K562 (cell line): ENCODE measurements around the gene MRPL58. TPM values are rescaled to one million over a fixed set of nuclear protein-coding genes. Genes with fewer than 3 reads are reported as not detected.

Experiments used
- EZH2 ChIP-seq: IDR thresholded peaks from 2 replicates; pipeline ENCODE4 v1.6.1; 2012; ENCODE audit warnings: low read depth, mild to moderate bottlenecking, inconsistent platforms, low read length, borderline replicate concordance
- GATAD2B ChIP-seq: fragments of 450-650 bp; IDR thresholded peaks from 2 replicates; pipeline ENCODE4 v1.6.1; 2017; ENCODE audit warnings: mild to moderate bottlenecking, borderline replicate concordance
- HMG20B ChIP-seq: fragments of 250-450 bp; sonication (Bioruptor Pico); IDR thresholded peaks from 2 replicates; pipeline ENCODE4 v1.5.0; 2021; ENCODE audit warnings: mild to moderate bottlenecking
- KDM2B ChIP-seq: fragments of 250-450 bp; sonication (Bioruptor Pico); IDR thresholded peaks from 2 replicates; pipeline ENCODE4 v1.8.0; 2021; ENCODE audit warnings: mild to moderate bottlenecking, moderate library complexity
- MYC ChIP-seq, 2 experiments: fragments of 250-450 bp in 1 of 2; sonication (Bioruptor Pico) in 1 of 2; IDR thresholded peaks; 2 replicates each; pipeline versions ENCODE4 v1.5.1 to v1.6.1; 2012 to 2021; ENCODE audit warnings: low read depth in 2 of 2, borderline replicate concordance in 1 of 2, improper control_type of control experiment in 1 of 2, low read length in 1 of 2, mild to moderate bottlenecking in 1 of 2, moderate library complexity in 1 of 2
- NCOA6 ChIP-seq: fragments of 450-650 bp; IDR thresholded peaks from 2 replicates; pipeline ENCODE4 v1.6.1; 2017; ENCODE audit warnings: mild to moderate bottlenecking
- NONO ChIP-seq, 2 experiments: fragments of 200-400 bp in 1 of 2; fragments of 450-650 bp in 1 of 2; formaldehyde crosslinking in 1 of 2; IDR thresholded peaks; 2 replicates each; pipeline ENCODE4 v1.6.1; 2017; ENCODE audit warnings: low read depth in 2 of 2, mild to moderate bottlenecking in 2 of 2, moderate library complexity in 2 of 2, low read length in 1 of 2
- NR2C1 ChIP-seq, 2 experiments: fragments of 450-650 bp; IDR thresholded peaks; 2 replicates each; pipeline ENCODE4 v1.6.1; 2017; ENCODE audit warnings: mild to moderate bottlenecking in 2 of 2, antibody characterized with exemption in 1 of 2, inconsistent platforms in 1 of 2, missing compliant biosample characterization in 1 of 2, missing genetic modification characterization in 1 of 2
- SIN3A ChIP-seq, 2 experiments: fragments of 150-350 bp in 1 of 2; IDR thresholded peaks; 2 replicates each; pipeline ENCODE4 v1.6.1; 2011 to 2016; ENCODE audit warnings: borderline replicate concordance in 2 of 2, low read depth in 2 of 2, low read length in 2 of 2, mild to moderate bottlenecking in 2 of 2, moderate library complexity in 2 of 2; ENCODE audit not compliant: control insufficient read depth in 1 of 2
- SIN3B ChIP-seq: fragments of 450-650 bp; IDR thresholded peaks from 2 replicates; pipeline ENCODE4 v1.6.1; 2017; ENCODE audit warnings: low read depth, mild to moderate bottlenecking, moderate library complexity
- STAT5B ChIP-seq: fragments of 250-450 bp; sonication (Bioruptor Pico); IDR thresholded peaks from 2 replicates; pipeline ENCODE4 v1.8.0; 2021; ENCODE audit warnings: mild to moderate bottlenecking, inconsistent platforms
- TCF7L2 ChIP-seq: fragments of 150-350 bp; IDR thresholded peaks from 2 replicates; pipeline ENCODE4 v1.6.1; 2016; ENCODE audit warnings: low read depth, mild to moderate bottlenecking, low read length, moderate library complexity
- YY1 ChIP-seq, 3 experiments: IDR thresholded peaks; 2 replicates each; pipeline ENCODE4 v1.6.1; 2011; ENCODE audit warnings: low read length in 2 of 3, mild to moderate bottlenecking in 2 of 3, moderate library complexity in 2 of 3, borderline replicate concordance in 1 of 3, control low read depth in 1 of 3, low read depth in 1 of 3; ENCODE audit not compliant: insufficient read depth in 3 of 3, insufficient replicate concordance in 2 of 3, control insufficient read depth in 1 of 3, insufficient read length in 1 of 3; ENCODE audit errors: extremely low read depth in 1 of 3
- ZNF134 ChIP-seq: fragments of 250-450 bp; sonication (Bioruptor Pico); conservative IDR thresholded peaks from 2 replicates; pipeline ENCODE4 v1.4.0; 2020
- ZNF217 ChIP-seq: sonication (generic); formaldehyde crosslinking; IDR thresholded peaks from 2 replicates; pipeline ENCODE4 v1.8.0; 2022; ENCODE audit warnings: mild to moderate bottlenecking, missing genetic modification reagents
- ZNF232 ChIP-seq: sonication (generic); formaldehyde crosslinking; IDR thresholded peaks from 2 replicates; pipeline ENCODE4 v1.8.0; 2022; ENCODE audit warnings: mild to moderate bottlenecking, missing genetic modification reagents
- ZNF311 ChIP-seq: fragments of 250-450 bp; sonication (Bioruptor Pico); IDR thresholded peaks from 2 replicates; pipeline ENCODE4 v1.4.0; 2020; ENCODE audit warnings: mild to moderate bottlenecking, moderate library complexity
- ZNF41 ChIP-seq: fragments of 250-450 bp; sonication (Bioruptor Pico); conservative IDR thresholded peaks from 2 replicates; pipeline ENCODE4 v1.4.0; 2020; ENCODE audit warnings: mild to moderate bottlenecking
- polyA plus RNA-seq, 8 experiments: library from polyadenylated mRNA; depleted of rRNA in 4 of 8; stranded (reverse) in 5 of 8; unstranded in 3 of 8; fragments of >200 nt; fragmentation: Nextera tagmentation in 2 of 8; fragmentation: Illumina TruSeq in 1 of 8; extraction: Ambion mirVana in 2 of 8; extraction: Trizol in 1 of 8; gene quantifications; 2 replicates each; pipeline versions ENCODE4 v1.2.1 to v1.2.3, GENCODE V29; 2011 to 2014; ENCODE audit warnings: inconsistent platforms in 1 of 8, missing spikeins in 1 of 8
- total RNA-seq, 7 experiments: library from RNA; depleted of rRNA in 6 of 7; stranded (reverse); fragments of >200 nt in 6 of 7; fragmentation: Illumina TruSeq in 2 of 7; extraction: Trizol in 2 of 7; gene quantifications; 2 replicates each; pipeline versions ENCODE4 v1.2.1 to v1.2.3, GENCODE V29; 2011 to 2021; ENCODE audit warnings: low replicate concordance in 1 of 7
- TF ChIP-seq, protein P1 (sequence below): sonication (generic); formaldehyde crosslinking; IDR thresholded peaks from 2 replicates; pipeline ENCODE4 v1.8.1; 2023; ENCODE audit warnings: mild to moderate bottlenecking, missing genetic modification reagents
- TF ChIP-seq, protein P2 (sequence below): fragments of 250-450 bp; sonication (Bioruptor Pico); IDR thresholded peaks from 2 replicates; pipeline ENCODE4 v1.9.0; 2021; ENCODE audit warnings: mild to moderate bottlenecking, inconsistent platforms
- TF ChIP-seq, protein P3 (sequence below): IDR thresholded peaks from 2 replicates; pipeline ENCODE4 v1.6.1; 2014; ENCODE audit warnings: antibody characterized with exemption
- TF ChIP-seq, protein P4 (sequence below): sonication (generic); formaldehyde crosslinking; IDR thresholded peaks from 2 replicates; pipeline ENCODE4 v1.9.0; 2022; ENCODE audit warnings: mild to moderate bottlenecking, missing genetic modification reagents

Gene MRPL58
- total and polyA plus RNA-seq, 9 of the 15 experiments (the other 6 are each of a cell fraction or from before 2014, with no cell fraction given): 30.8 to 107 (median 72.4) TPM

DNA sequence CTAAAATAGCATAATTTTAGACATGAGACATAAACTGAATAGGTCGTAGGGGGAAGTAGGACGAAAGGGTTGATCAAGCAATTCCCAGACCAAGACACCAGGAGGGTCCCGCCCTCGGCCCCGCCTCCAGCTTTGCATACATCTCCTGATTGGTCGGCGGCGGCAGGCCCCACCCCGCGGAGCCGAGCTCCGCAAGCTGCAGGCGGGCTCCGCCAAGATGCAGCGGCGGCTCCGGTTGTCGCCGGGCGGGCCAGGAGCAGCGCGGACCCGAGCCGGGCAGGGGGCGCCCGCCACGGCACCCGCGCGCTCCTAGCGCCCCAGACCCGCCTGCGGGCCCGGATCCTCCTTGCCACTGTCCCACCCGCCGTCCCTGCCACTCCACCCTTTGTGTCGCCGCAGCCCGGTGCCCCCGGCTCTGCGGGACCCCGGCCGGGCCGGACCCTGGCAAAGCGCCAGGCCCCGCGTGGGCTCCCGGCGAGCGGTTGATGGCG lies 25.0 kb upstream of the MRPL58 start, which contains the start of gene CDR2L (continued):
- TF ChIP-seq, protein P1, sequence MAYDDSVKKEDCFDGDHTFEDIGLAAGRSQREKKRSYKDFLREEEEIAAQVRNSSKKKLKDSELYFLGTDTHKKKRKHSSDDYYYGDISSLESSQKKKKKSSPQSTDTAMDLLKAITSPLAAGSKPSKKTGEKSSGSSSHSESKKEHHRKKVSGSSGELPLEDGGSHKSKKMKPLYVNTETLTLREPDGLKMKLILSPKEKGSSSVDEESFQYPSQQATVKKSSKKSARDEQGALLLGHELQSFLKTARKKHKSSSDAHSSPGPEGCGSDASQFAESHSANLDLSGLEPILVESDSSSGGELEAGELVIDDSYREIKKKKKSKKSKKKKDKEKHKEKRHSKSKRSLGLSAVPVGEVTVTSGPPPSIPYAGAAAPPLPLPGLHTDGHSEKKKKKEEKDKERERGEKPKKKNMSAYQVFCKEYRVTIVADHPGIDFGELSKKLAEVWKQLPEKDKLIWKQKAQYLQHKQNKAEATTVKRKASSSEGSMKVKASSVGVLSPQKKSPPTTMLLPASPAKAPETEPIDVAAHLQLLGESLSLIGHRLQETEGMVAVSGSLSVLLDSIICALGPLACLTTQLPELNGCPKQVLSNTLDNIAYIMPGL (CRISPR knock-in tag): 0 out of 2 replicates have a peak, but pooled peaks have one; percentile 53
- peak in 2 of 3 experiments; percentile 74 to 82 for TF ChIP-seq YY1 (IDR thresholded peaks at IDR 0.05; ENCODE audit: borderline replicate concordance in 1 of 3, control insufficient read depth in 1 of 3, extremely low read depth in 1 of 3, insufficient read depth in 3 of 3, insufficient read length in 1 of 3, insufficient replicate concordance in 2 of 3, low read depth in 1 of 3, low read length in 2 of 3)
- TF ChIP-seq SIN3A (IDR thresholded peaks at IDR 0.05; ENCODE audit: borderline replicate concordance in 2 of 2, control insufficient read depth in 1 of 2, low read depth in 2 of 2, low read length in 2 of 2): peak in 1 of 2 experiments; percentile 8; a peak in 1 of 4 replicates
- TF ChIP-seq, protein P2, sequence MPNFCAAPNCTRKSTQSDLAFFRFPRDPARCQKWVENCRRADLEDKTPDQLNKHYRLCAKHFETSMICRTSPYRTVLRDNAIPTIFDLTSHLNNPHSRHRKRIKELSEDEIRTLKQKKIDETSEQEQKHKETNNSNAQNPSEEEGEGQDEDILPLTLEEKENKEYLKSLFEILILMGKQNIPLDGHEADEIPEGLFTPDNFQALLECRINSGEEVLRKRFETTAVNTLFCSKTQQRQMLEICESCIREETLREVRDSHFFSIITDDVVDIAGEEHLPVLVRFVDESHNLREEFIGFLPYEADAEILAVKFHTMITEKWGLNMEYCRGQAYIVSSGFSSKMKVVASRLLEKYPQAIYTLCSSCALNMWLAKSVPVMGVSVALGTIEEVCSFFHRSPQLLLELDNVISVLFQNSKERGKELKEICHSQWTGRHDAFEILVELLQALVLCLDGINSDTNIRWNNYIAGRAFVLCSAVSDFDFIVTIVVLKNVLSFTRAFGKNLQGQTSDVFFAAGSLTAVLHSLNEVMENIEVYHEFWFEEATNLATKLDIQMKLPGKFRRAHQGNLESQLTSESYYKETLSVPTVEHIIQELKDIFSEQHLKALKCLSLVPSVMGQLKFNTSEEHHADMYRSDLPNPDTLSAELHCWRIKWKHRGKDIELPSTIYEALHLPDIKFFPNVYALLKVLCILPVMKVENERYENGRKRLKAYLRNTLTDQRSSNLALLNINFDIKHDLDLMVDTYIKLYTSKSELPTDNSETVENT: peak; percentile 90
- no peak for TF ChIP-seq ZNF134 (CRISPR knock-in tag)
- no peak for TF ChIP-seq NR2C1 (IDR thresholded peaks at IDR 0.05)
- no peak for TF ChIP-seq NR2C1 (tag; IDR thresholded peaks at IDR 0.05)
- TF ChIP-seq MYC (IDR thresholded peaks at IDR 0.05; ENCODE audit: low read depth, low read length): 0 out of 2 replicates have a peak, but pooled peaks have one; percentile 11
- TF ChIP-seq MYC (CRISPR knock-in tag; IDR thresholded peaks at IDR 0.05; ENCODE audit: borderline replicate concordance, low read depth): no peak
- no peak for TF ChIP-seq TCF7L2
- TF ChIP-seq GATAD2B: peak; percentile 93
- TF ChIP-seq EZH2: no peak
- TF ChIP-seq, protein P3, sequence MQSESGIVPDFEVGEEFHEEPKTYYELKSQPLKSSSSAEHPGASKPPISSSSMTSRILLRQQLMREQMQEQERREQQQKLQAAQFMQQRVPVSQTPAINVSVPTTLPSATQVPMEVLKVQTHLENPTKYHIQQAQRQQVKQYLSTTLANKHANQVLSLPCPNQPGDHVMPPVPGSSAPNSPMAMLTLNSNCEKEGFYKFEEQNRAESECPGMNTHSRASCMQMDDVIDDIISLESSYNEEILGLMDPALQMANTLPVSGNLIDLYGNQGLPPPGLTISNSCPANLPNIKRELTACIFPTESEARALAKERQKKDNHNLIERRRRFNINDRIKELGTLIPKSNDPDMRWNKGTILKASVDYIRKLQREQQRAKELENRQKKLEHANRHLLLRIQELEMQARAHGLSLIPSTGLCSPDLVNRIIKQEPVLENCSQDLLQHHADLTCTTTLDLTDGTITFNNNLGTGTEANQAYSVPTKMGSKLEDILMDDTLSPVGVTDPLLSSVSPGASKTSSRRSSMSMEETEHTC: no peak
- TF ChIP-seq SIN3B: peak; percentile 62; the same call in 1 of the 2 replicates
- TF ChIP-seq NCOA6: no peak
- TF ChIP-seq, protein P4, sequence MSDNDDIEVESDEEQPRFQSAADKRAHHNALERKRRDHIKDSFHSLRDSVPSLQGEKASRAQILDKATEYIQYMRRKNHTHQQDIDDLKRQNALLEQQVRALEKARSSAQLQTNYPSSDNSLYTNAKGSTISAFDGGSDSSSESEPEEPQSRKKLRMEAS (CRISPR knock-in tag): no peak
- no peak for TF ChIP-seq STAT5B
- TF ChIP-seq ZNF311 (CRISPR knock-in tag): no peak
- TF ChIP-seq ZNF41 (CRISPR knock-in tag): no peak
- peak in 1 of 2 experiments; percentile 69; a peak in 1 of 4 replicates for TF ChIP-seq NONO (IDR thresholded peaks at IDR 0.05; ENCODE audit: low read depth in 2 of 2, low read length in 1 of 2)
- no peak for TF ChIP-seq HMG20B (CRISPR knock-in tag)
- peak; percentile 94; the same call in 1 of the 2 replicates for TF ChIP-seq KDM2B (CRISPR knock-in tag)
- no peak for TF ChIP-seq ZNF232
- TF ChIP-seq ZNF217: no peak
